ENCODE measurements around the gene SLC7A14. TPM values are rescaled to one million over a fixed set of nuclear protein-coding genes. Genes with fewer than 3 reads are reported as not detected.

Gene SLC7A14
- total RNA-seq, 1 donor from 2014 or later = 0.55 TPM

DNA sequence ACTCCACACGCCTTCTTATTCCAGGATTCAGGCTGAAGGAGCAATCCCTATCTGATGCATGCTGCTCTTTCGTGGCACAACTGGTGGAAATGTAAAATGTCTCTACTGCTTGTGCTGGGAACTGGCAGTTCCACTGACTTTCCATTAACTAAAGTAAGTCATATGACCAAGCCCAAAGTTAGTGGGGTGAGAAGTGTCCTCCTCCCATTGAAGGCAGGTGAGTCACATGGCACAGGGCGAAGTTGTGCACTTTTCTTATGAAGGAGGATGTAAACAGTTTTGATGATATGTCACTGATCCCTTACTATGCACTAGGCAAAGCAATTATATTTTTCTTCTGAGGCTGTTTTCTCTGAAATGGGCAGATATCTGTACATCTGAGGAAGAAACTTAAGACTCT lies 51.6 kb downstream of the SLC7A14 start:
- DNase-seq (ENCODE audit: low read depth) = peak; percentile 75

GRCh38 chr3:170532573-170532972 lies 53.3 kb downstream of the SLC7A14 start:
- DNase-seq (ENCODE audit: low read depth) = no peak

DNA sequence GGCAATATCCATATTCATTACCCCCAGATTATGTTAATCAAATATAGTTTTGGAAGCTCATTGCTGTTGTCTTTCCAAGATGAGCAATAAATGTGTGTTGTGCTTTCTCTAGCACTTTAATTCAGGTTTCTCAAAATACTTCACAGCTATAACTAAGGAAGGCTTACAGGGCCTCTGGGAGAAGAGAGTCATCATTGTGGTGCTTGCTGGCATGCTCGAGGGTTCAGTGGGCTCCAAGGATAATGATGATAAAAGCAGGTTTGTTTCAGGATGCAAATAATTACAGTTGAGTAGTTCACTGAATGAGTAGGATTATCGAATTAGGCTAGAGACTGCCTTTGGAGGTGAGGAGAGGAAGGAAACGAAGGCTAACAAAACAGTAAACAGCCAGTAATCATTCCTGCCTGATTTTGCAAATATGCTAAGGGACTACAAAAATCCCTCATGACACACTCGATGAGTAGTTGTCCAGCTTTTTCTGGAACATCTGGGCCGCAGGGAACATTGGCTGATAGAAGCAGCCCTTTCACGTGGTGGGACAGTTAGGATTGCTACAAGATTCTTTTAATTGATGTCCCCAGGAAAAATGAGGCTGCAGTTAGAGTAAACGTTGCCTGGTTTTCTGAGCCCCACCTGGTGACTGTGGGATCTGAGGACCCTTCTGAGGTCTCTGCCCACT lies 54.1 kb downstream of the SLC7A14 start:
- no peak for DNase-seq (ENCODE audit: low read depth)

- no peak for DNase-seq (ENCODE audit: low read depth)
Measured at GRCh38 chr3:170531054-170531453, 54.8 kb downstream of the SLC7A14 start.

DNA sequence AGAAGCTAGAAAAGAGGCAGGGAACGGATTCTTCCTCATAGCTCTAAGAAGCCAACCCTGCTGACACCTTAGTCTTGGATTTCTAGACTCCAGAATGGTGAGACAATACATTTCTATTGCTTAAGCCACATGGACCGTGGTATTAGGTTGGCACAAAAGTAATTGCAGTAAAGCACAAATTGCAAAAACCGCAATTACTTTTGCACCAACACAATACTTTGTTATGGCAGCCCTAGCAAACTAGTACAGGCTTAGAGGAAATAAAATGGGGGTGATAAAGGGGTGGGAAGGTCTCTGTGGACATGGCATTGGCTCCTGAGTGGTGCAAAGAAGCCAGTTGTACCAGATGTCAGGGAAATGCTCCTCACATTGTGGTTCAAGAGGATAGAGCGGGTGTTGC lies 56.0 kb downstream of the SLC7A14 start:
- DNase-seq (ENCODE audit: low read depth) = no peak

DNA sequence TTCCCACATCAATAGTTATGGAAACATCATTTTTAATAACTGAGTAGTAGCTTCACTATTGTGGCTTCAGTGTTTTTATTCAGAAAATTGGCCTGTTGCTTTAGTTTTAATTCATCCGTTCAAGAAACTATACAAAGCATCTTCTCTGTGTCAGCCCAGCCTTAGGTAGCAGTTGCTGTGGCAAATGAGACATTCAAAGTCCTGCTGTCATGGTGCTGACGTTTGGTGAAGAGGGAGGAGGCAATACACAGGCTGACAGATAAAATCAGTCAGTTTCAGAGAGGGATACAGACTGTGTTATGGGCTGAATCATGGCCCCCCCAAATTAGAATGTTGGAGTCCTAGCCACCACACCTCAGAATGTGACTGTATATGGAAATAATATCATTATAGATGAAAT lies 56.5 kb downstream of the SLC7A14 start:
- DNase-seq (ENCODE audit: low read depth) = no peak

DNA sequence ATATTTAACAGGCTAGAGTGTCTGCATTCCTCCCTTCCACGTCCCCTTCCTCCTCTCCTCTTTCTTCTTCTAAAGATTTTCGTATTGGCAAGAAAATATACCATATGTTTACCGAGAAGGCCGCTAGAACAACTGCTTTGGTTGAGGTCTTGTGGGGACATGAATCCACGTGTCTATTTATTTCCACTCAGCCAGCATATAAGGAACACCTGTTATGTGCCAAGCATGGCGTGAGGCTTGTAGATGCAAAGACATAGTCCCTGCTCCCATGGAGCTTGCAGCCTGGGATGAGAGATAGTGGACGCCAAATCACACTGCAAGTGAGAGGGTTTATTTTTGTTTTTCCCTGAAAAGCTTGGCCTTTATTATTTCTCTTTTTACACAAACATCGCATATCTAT lies 57.1 kb downstream of the SLC7A14 start:
- no peak for DNase-seq (ENCODE audit: low read depth)

- DNase-seq (ENCODE audit: low read depth) = no peak
Measured at GRCh38 chr3:170524073-170524472, 61.8 kb downstream of the SLC7A14 start.

DNA sequence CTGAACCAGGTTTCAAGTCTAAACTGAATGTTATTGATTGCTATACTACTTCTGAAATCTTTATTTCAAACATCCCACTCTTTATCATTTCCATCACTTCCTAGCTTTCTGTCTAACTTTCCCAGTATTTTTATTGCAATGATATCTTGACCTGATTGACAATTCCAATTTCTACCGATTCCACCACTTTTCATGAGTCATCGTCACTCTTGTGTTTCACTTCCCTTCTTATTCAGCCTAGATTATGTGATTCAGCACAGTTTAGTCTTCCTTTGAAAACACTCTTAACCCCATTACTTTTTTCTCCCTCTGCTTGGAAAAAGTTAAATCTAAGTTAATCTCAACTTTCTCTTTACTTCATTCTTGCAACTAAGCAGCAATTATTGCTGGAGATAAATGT lies 62.6 kb downstream of the SLC7A14 start:
- peak; percentile 46 for DNase-seq (ENCODE audit: low read depth)

- no peak for DNase-seq (ENCODE audit: low read depth)
Measured at GRCh38 chr3:170522201-170522600, 63.7 kb downstream of the SLC7A14 start.

- no peak for DNase-seq (ENCODE audit: low read depth)
Measured at GRCh38 chr3:170520996-170521395, 64.9 kb downstream of the SLC7A14 start.

DNA sequence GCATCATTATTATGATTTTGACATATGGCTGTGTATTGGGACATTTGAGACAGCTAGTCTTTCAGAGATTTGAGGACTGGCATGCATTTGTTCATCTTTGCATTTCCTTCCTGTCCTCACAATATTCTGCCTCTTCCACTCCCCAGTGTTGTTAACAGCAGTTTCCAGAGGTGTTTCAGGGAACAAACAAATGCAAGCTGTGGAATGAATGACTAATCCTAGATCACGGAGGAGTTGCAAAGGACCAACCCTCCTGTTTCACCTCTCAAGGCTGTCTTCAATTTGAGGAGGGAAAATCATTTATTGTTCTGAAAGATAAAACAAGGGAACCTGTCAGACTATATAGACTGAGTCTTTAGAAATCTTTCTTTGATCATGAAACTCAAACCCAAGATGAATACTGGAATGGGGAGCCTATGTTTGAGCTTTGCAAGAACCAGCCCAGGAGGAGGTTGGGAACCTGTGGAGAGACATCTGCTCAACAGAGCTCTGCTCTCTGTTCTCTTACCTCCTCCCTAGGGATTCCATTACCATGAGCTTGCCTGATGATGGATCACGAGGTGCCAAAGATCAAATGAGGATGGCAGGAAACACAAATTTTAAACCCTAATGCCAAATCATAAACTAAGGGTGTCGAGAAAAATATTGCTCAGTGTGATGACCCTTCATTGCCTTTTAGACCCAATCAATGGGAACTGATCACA lies 68.5 kb downstream of the SLC7A14 start:
- DNase-seq (ENCODE audit: low read depth) = peak; percentile 25

GRCh38 chr3:170513642-170514041 lies 72.2 kb downstream of the SLC7A14 start:
- DNase-seq (ENCODE audit: low read depth) = no peak

DNA sequence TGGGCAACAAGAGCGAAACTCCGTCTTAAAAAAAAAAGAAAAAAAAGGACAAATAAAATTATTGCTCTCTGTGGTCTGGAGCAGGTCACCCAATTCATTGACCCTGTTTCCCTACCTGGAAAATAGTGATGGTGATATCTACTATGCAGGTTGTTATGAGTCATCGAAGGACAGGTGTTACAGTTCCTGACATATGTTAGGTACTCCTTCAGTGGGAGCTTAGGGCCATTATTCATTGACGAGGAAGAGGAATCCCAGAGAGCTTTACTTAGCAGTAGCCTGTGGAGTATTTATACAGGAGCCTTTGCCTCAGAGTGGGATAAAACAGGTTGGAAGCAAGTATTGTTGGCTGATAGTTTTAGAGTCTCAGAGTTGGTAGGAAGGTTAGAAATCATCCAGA lies 74.5 kb downstream of the SLC7A14 start:
- DNase-seq (ENCODE audit: low read depth) = no peak

DNA sequence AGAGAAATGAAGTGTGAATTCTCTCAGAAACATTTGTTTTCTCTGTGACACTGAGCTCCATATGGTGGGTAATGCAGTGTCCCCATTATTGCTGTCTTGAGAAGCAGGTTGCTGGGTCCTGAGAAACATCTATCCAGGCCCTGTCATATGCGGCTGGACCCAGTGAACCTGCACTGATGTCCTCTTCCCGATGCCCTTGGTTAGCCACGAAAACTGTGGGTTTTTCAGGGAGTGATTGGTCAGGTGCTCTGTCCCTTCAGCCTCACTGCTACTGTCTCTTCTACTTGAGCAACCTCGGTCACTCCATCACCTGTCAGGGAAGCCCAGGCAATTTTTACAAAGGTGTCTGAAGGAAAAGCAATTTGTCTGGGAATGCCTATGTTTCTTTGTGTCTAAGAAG lies 77.0 kb downstream of the SLC7A14 start:
- no peak for DNase-seq (ENCODE audit: low read depth)

GRCh38 chr3:170508291-170508690 lies 77.6 kb downstream of the SLC7A14 start:
- no peak for DNase-seq (ENCODE audit: low read depth)

DNA sequence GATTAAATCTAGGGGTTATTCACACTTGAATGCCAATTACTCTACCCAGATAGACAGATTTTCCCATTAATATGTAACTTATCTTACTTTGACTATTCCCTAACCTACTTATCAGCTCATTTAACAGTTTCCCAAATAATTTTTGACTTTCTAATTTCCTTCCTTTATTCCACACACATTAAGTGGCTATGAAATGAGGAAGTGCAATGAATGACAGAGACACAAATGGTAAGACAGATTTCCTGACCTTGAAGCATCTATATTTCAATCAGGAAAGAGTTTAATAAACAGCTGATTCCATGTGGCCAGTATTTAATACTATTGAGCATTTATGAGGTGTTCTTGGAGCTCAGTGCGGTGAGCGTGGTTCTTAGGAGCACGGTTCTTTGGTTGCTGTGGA lies 78.8 kb downstream of the SLC7A14 start:
- DNase-seq (ENCODE audit: low read depth) = peak; percentile 48

GRCh38 chr3:170506556-170506955 lies 79.3 kb downstream of the SLC7A14 start:
- peak; percentile 84 for DNase-seq (ENCODE audit: low read depth)

DNA sequence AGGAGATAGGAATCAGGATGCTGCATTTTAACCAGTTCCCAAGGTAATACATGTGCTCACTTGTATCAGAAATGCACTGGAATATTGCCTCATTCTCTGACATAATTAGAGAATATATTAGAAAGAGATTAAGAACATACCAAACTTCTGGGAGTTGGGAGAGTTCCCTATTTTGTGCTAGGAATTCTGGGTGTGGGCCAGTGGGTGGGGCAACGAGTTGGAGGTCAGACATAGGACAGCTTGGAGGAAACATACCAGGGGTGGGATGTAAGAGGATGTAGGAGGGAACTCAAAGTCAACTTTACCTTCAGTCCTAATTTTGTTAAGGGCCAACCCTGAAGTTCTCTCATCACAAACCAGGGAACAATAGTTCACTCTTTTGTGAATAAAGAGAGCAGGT lies 83.6 kb downstream of the SLC7A14 start:
- no peak for DNase-seq (ENCODE audit: low read depth)

- no peak for DNase-seq (ENCODE audit: low read depth)
Measured at GRCh38 chr3:170500995-170501394, 84.9 kb downstream of the SLC7A14 start.

GRCh38 chr3:170500462-170500861 lies 85.4 kb downstream of the SLC7A14 start:
- DNase-seq (ENCODE audit: low read depth) = no peak

- DNase-seq (ENCODE audit: low read depth) = peak; percentile 56
Measured at GRCh38 chr3:170499562-170500156, 86.2 kb downstream of the SLC7A14 start.
